ENCODE data around the gene PHF5A.

Gene PHF5A

GRCh38 chr22:41431656-41432055, 36.8 kb downstream of the PHF5A start:
- H3K27me3 ChIP-seq (replicated peaks; ENCODE audit: insufficient read depth, low read length) = no peaks in the 10 kb centered on the region
- H3K27ac ChIP-seq (ENCODE audit: low read length) = no peak overlapping the region
- H3K4me2 ChIP-seq (ENCODE audit: low read depth, low read length) = no peak overlapping the region
- DNase-seq = no peak
- H3K4me1 ChIP-seq (ENCODE audit: low read length) = no peaks in the 10 kb centered on the region
- H3K9me2 ChIP-seq (replicated peaks; ENCODE audit: insufficient read depth, low read length) = no peaks in the 10 kb centered on the region
- H3K36me3 ChIP-seq (replicated peaks; ENCODE audit: insufficient read depth, low read length) = 0 out of 2 replicates have a peak, but pooled peaks cover 4% of the 10 kb centered on the region
- H4K20me1 ChIP-seq (ENCODE audit: insufficient read depth, low read length) = no peaks in the 10 kb centered on the region
- H3K9me3 ChIP-seq (replicated peaks; ENCODE audit: insufficient read depth, low read length) = no peaks in the 10 kb centered on the region
- no peak overlapping the region for H3K4me3 ChIP-seq (ENCODE audit: low read length)
- H3K79me2 ChIP-seq (ENCODE audit: low read length) = peaks cover 21% of the 10 kb centered on the region
- H3K9ac ChIP-seq (ENCODE audit: low read length) = no peak overlapping the region
- peaks cover 5% of the 10 kb centered on the region; the same call in 1 of the 2 replicates for H3F3A ChIP-seq (ENCODE audit: insufficient read depth, low read length)
- TF ChIP-seq EZH2 (optimal IDR thresholded peaks at IDR 0.05; ENCODE audit: low read depth, low read length) (no peak), EZH2phosphoT487 (IDR thresholded peaks at IDR 0.05; ENCODE audit: low read length) (no peak)
- TF ChIP-seq, protein P1, sequence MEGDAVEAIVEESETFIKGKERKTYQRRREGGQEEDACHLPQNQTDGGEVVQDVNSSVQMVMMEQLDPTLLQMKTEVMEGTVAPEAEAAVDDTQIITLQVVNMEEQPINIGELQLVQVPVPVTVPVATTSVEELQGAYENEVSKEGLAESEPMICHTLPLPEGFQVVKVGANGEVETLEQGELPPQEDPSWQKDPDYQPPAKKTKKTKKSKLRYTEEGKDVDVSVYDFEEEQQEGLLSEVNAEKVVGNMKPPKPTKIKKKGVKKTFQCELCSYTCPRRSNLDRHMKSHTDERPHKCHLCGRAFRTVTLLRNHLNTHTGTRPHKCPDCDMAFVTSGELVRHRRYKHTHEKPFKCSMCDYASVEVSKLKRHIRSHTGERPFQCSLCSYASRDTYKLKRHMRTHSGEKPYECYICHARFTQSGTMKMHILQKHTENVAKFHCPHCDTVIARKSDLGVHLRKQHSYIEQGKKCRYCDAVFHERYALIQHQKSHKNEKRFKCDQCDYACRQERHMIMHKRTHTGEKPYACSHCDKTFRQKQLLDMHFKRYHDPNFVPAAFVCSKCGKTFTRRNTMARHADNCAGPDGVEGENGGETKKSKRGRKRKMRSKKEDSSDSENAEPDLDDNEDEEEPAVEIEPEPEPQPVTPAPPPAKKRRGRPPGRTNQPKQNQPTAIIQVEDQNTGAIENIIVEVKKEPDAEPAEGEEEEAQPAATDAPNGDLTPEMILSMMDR (IDR thresholded peaks at IDR 0.05; ENCODE audit: low read length) = no peak
- no peak overlapping the region for H2AFZ ChIP-seq (ENCODE audit: low read length)

- H4K20me1 ChIP-seq (ENCODE audit: insufficient read depth, low read length) = no peaks in the 10 kb centered on the region
- no peaks in the 10 kb centered on the region for H3K9me3 ChIP-seq (replicated peaks; ENCODE audit: insufficient read depth, low read length)
- peaks cover 4% of the 10 kb centered on the region for H3K79me2 ChIP-seq (ENCODE audit: low read length)
- no peaks in the 10 kb centered on the region for H3K9me2 ChIP-seq (replicated peaks; ENCODE audit: insufficient read depth, low read length)
- H3K27ac ChIP-seq (ENCODE audit: low read length) = no peak overlapping the region
- no peak for TF ChIP-seq EZH2phosphoT487 (IDR thresholded peaks at IDR 0.05; ENCODE audit: low read length)
- TF ChIP-seq EZH2 (optimal IDR thresholded peaks at IDR 0.05; ENCODE audit: low read depth, low read length) = no peak
- H3F3A ChIP-seq (ENCODE audit: insufficient read depth, low read length) = peaks cover 8% of the 10 kb centered on the region
- no peak for DNase-seq
- no peaks in the 10 kb centered on the region for H3K27me3 ChIP-seq (replicated peaks; ENCODE audit: insufficient read depth, low read length)
- no peaks in the 10 kb centered on the region for H3K36me3 ChIP-seq (replicated peaks; ENCODE audit: insufficient read depth, low read length)
- no peak overlapping the region for H2AFZ ChIP-seq (ENCODE audit: low read length)
- no peak overlapping the region for H3K9ac ChIP-seq (ENCODE audit: low read length)
- H3K4me2 ChIP-seq (ENCODE audit: low read depth, low read length) = no peak overlapping the region
- no peak overlapping the region for H3K4me3 ChIP-seq (ENCODE audit: low read length)
- peaks cover 9% of the 10 kb centered on the region for H3K4me1 ChIP-seq (ENCODE audit: low read length)
Observed at GRCh38 chr22:41429951-41430332, 38.5 kb downstream of the PHF5A start.

GRCh38 chr22:41429232-41429950, 39.1 kb downstream of the PHF5A start:
- no peak overlapping the region for H3K9ac ChIP-seq (ENCODE audit: low read length)
- H3K9me3 ChIP-seq (replicated peaks; ENCODE audit: insufficient read depth, low read length) = no peaks in the 10 kb centered on the region
- no peaks in the 10 kb centered on the region for H3K9me2 ChIP-seq (replicated peaks; ENCODE audit: insufficient read depth, low read length)
- H3K4me1 ChIP-seq (ENCODE audit: low read length) = peaks cover 9% of the 10 kb centered on the region
- H3K27ac ChIP-seq (ENCODE audit: low read length) = no peak overlapping the region
- H3F3A ChIP-seq (ENCODE audit: insufficient read depth, low read length) = peaks cover 8% of the 10 kb centered on the region
- no peak overlapping the region for H3K4me2 ChIP-seq (ENCODE audit: low read depth, low read length)
- no peak overlapping the region for H2AFZ ChIP-seq (ENCODE audit: low read length)
- H3K27me3 ChIP-seq (replicated peaks; ENCODE audit: insufficient read depth, low read length) = no peaks in the 10 kb centered on the region
- no peak for DNase-seq
- H4K20me1 ChIP-seq (ENCODE audit: insufficient read depth, low read length) = no peaks in the 10 kb centered on the region
- no peak overlapping the region for H3K4me3 ChIP-seq (ENCODE audit: low read length)
- TF ChIP-seq, protein P1 (IDR thresholded peaks at IDR 0.05; ENCODE audit: low read length) = no peak
- no peak for TF ChIP-seq EZH2 (optimal IDR thresholded peaks at IDR 0.05; ENCODE audit: low read depth, low read length)
- no peak for TF ChIP-seq EZH2phosphoT487 (IDR thresholded peaks at IDR 0.05; ENCODE audit: low read length)
- H3K36me3 ChIP-seq (replicated peaks; ENCODE audit: insufficient read depth, low read length) = no peaks in the 10 kb centered on the region
- no peaks in the 10 kb centered on the region for H3K79me2 ChIP-seq (ENCODE audit: low read length)

Data from MM.1S (cell line).